GM19463 (cell line): ENCODE results near the gene VARS2.

Experiments used
- ATAC-seq: cut with Tn5 transposase; IDR thresholded peaks from one replicate; pipeline ENCODE4 v1.9.1; 2021; ENCODE audit warnings: mild to moderate bottlenecking, moderate library complexity; ENCODE audit not compliant: unreplicated experiment

Gene VARS2

GRCh38 chr6:30884521-30885480, 29.2 kb upstream of the VARS2 start:
- peak; percentile 34 for ATAC-seq

- ATAC-seq: no peak
These were observed 28.5 kb upstream of the VARS2 start for GRCh38 chr6:30885481-30885998.

- ATAC-seq: no peak
These were observed 27.8 kb upstream of the VARS2 start for GRCh38 chr6:30885999-30886896.

GRCh38 chr6:30886897-30887255, 27.2 kb upstream of the VARS2 start:
- ATAC-seq: no peak

GRCh38 chr6:30887901-30888815, 25.9 kb upstream of the VARS2 start:
- ATAC-seq: no peak

GRCh38 chr6:30888816-30889495, 25.1 kb upstream of the VARS2 start:
- no peak for ATAC-seq

- ATAC-seq: no peak
These were observed 24.5 kb upstream of the VARS2 start for GRCh38 chr6:30889496-30889885.

- no peak for ATAC-seq
These were observed 24.0 kb upstream of the VARS2 start for GRCh38 chr6:30889921-30890645.

- ATAC-seq: no peak
These were observed 23.2 kb upstream of the VARS2 start for GRCh38 chr6:30890646-30891449.

- ATAC-seq: no peak
These were observed 22.7 kb upstream of the VARS2 start for GRCh38 chr6:30891450-30891723.

GRCh38 chr6:30891816-30892538, 22.1 kb upstream of the VARS2 start:
- ATAC-seq: no peak

GRCh38 chr6:30893001-30893591, 20.9 kb upstream of the VARS2 start:
- no peak for ATAC-seq

- ATAC-seq: no peak
These were observed 20.4 kb upstream of the VARS2 start for GRCh38 chr6:30893666-30894065.

- ATAC-seq: no peak
These were observed 19.7 kb upstream of the VARS2 start for GRCh38 chr6:30894381-30894780.

GRCh38 chr6:30894935-30895334, 19.1 kb upstream of the VARS2 start:
- ATAC-seq: no peak

GRCh38 chr6:30895343-30895742, 18.7 kb upstream of the VARS2 start:
- ATAC-seq: no peak

GRCh38 chr6:30896541-30896940, 17.5 kb upstream of the VARS2 start:
- ATAC-seq: no peak

GRCh38 chr6:30897882-30898281, 16.2 kb upstream of the VARS2 start:
- no peak for ATAC-seq
